AG08395 (cell line): Measurements from ENCODE around the gene HSFX1.

Source experiments
- DNase-seq: peaks from one replicate; pipeline ENCODE4 v3.0.0; 2012; ENCODE audit warnings: mixed read lengths, low spot score

The HSFX1 gene

GRCh38 chrX:149807747-149808458 is 34.0 kb downstream of the HSFX1 start:
- DNase-seq = no peak

- no peak for DNase-seq
Observed at GRCh38 chrX:149818652-149819051, 44.8 kb downstream of the HSFX1 start.

- no peak for DNase-seq
Observed at GRCh38 chrX:149819371-149819770, 45.5 kb downstream of the HSFX1 start.

- DNase-seq = no peak
Observed at GRCh38 chrX:149825424-149825823, 51.6 kb downstream of the HSFX1 start.
